ENCODE results near the gene NCAPG2.

- TF ChIP-seq POLR2AphosphoS5 (IDR thresholded peaks at IDR 0.05; ENCODE audit: low read depth, low read length): no peak
- TF ChIP-seq PAX5 (IDR thresholded peaks at IDR 0.05; ENCODE audit: insufficient read depth, low read length, severe bottlenecking): no peak
- TF ChIP-seq SPI1 (IDR thresholded peaks at IDR 0.05; ENCODE audit: low read depth, low read length): no peak
- TF ChIP-seq TAF1 (IDR thresholded peaks at IDR 0.05; ENCODE audit: low read depth, low read length): no peak
These were observed 17.2 kb downstream of the NCAPG2 start for GRCh38 chr7:158687406-158687805.

Data from GM12891 (cell line).